ENCODE measurements around the gene MYMK.

MYMK gene

GRCh38 chr9:133516256-133516960 is 8.4 kb downstream of the MYMK start:
- no peak for DNase-seq

- DNase-seq, result no peak
Observed at GRCh38 chr9:133515615-133516255, 9.0 kb downstream of the MYMK start.

GRCh38 chr9:133515240-133515610 is 9.5 kb downstream of the MYMK start:
- DNase-seq, result no peak

- DNase-seq, result no peak
Observed at GRCh38 chr9:133514460-133515239, 10.1 kb downstream of the MYMK start.

DNA sequence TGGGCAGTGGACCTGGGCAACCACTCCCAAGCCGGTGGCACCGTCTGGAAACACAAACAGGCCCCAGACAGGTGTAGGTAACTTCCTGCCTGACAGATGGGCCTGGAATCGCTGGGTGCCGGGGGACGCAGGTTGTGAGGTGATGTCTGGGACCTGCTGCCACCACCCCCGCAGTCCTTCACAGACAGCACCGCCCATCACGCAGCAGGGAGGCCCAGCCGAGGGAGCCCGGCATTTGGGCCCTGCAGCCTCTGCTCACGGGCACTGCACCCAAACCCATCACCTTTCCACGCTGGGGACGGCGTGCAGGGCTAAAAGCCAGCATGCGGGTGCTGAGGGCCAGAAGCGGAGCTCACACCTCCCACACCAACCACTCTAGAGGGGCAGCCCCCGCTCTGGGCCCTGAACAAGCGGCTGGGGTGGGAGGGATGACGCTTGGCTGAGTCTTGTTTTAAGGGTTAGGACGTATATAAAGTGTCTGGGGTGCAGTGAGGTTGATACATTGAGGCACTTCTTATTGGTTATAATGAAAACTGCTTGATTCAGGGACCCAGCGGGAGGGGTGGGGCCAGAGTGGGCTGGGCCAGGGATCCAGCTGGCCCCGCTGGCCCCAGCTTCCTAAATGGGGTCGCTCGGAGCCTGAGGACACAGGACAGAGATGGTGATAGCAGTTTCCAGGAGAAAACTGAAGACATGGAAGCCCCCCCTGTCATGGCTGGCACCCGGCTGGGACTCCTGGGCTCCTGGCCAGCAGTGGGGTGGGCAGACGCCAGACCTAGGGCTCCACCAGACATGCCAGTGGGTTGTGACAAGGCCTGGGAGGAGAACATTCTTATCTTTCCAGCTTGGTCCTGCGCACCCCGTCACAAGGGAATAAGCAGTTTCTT is 11.3 kb downstream of the MYMK start:
- no peak for DNase-seq

GRCh38 chr9:133512253-133513213 is 12.2 kb downstream of the MYMK start:
- no peak for DNase-seq

- DNase-seq, result no peak
Observed at GRCh38 chr9:133511607-133512006, 13.2 kb downstream of the MYMK start.

- no peak for DNase-seq
Observed at GRCh38 chr9:133510926-133511505, 13.7 kb downstream of the MYMK start.

- peak; percentile 6 to 12 for DNase-seq
Observed at GRCh38 chr9:133509179-133510083, 15.3 kb downstream of the MYMK start.

DNA sequence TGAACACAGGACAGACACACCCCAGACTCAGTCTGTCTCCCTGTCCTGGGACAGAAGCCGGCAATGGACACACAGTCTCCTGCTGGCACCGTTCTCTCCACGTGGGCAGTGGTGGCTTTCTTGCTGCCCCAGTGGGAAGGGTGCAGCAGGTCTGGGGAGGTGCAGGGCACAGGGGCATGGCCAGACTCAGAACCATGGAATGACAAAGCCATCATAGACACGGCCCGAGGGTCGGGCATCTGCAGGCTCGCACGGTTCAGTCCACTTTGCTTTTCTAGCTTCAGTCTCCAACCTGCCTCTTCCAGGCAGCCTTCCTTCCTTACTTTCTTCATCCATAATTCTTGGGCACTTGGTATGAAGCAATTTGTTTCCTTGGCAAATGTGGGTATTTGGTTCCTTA is 16.7 kb downstream of the MYMK start:
- no peak for DNase-seq

GRCh38 chr9:133507246-133507965 is 17.4 kb downstream of the MYMK start:
- DNase-seq, result no peak

DNA sequence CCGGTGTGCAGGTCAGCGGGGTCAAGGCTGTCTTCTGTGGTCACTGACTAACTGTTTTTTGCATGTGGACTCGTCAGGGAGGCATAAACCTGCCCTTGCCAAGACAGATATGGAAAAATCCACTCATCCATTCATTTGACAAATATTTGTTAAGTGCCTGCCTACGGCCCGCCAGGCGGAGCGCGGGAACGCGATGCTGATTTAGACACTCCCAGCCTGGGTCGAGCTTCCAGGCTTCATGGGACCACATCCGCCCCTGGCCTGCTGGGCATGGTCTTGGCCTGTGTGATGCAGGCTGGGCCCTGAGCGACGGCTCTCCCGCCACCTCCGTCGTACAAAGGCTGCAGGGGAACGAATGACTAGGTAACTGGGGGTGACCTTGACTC is 18.1 kb downstream of the MYMK start:
- no peak for DNase-seq

DNA sequence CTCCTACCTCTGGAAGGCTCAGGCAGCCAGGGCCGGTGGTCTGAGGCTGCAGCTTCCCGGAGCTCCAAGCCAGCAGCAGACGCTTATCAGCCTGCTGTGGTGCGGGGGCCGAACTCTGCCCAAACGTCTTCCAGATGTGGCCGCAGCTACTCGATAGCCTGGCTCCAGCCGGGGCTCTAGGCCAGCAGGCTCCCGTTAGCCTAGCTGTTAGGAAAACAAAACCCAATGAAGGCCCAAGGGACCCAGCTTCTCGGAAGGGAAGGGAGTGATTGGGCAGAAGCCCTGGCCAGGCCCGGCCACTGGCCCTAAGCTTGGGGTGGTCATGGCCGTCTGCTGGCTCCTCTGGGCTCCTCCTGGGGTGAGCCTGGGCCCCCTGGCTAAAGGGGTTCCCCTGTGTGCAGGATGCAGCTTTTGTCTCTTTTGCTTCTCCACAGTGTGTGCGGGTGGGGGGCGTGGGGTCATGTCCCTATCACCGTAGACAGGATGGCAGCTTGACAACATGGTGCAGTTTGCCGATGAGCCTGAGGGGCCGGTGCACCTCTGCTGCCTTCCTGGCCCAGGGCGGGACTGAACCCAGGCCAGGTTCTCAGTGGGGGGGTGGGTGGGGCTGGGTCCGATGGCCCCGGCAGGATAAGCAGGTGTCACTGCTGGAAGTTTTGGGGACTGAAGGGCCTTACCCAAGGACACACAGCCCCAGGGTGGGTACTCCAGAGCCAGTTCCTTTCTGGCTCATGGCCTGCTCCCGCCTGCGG is 18.7 kb downstream of the MYMK start:
- no peak for DNase-seq

DNA sequence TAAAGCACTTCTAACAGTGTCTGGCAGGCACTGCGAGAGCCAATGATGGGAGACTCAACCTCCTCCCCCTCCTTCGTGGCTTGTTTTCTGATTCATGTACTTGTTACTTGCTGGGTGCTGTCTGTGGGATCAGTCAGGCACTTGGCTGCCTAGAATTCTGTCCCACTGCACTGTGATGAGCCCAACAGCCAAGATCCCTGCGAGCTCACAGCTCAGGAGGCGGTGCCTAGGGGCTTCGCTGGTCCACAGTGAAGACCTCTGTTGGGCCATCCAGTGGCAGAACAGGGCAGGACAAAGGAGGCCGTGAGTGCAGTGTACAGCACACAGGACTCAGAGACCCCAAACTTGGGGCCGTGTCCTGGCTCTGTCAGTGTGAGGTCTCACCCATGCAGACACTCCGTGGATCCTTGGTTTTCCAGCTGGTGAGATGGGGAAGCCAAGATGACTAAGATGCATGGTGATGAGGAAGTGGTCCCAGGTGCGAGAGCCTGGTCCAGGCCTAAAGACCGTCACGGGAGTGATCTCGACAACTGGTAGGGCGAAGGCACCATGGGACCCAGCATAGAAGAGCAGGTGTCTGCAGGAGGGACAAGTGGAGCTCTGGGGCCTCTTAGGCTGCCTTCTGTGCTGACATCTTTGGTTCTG is 19.5 kb downstream of the MYMK start:
- no peak for DNase-seq

- DNase-seq, result no peak
Observed at GRCh38 chr9:133502112-133502511, 22.6 kb downstream of the MYMK start.

DNA sequence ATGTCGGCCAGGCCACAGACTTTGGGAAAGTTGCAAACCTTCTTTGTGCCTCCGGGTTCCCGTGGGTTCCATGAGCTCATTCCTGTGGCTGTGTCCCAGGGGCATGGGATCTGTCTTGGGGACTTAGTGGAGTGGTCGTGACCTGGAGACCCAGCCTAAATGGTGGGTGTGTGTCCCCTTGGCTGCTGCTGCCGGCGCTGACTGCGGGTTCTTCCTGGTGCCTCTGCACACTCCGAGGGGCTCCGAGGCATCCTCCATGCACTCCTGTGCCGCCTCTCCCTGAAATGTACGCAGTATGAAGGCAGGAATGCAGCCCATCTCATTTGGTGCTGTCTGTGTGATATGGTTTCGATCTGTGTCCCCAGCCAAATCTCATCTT is 24.9 kb downstream of the MYMK start:
- DNase-seq, result no peak

GRCh38 chr9:133499132-133499891 is 25.4 kb downstream of the MYMK start:
- DNase-seq, result no peak

Measured in CD4-positive, alpha-beta T cell treated with Interleukin-1 beta for 1 hour (primary cell).